Raji (cell line): ENCODE measurements around the gene PDCD2.

Source experiments
- POLR2A ChIP-seq: IDR thresholded peaks from 2 replicates; pipeline ENCODE4 v1.6.1; 2011; ENCODE audit warnings: low read depth, low read length, control low read depth; ENCODE audit not compliant: insufficient read depth

PDCD2 gene

GRCh38 chr6:170584181-170584953 lies at the start of gene PDCD2:
Gene PDCD2, minus strand, starts transcription at chr6:170584637. Its CDS starts 56 bp downstream, at chr6:170584581.
- peak; percentile 91 for TF ChIP-seq POLR2A

- no peak for TF ChIP-seq POLR2A
Observed at GRCh38 chr6:170605574-170606259, 21.3 kb upstream of the PDCD2 start.

GRCh38 chr6:170597278-170597677 lies 12.8 kb upstream of the PDCD2 start:
- no peak for TF ChIP-seq POLR2A

- TF ChIP-seq POLR2A = no peak
Observed at GRCh38 chr6:170596426-170596825, 12.0 kb upstream of the PDCD2 start.

- TF ChIP-seq POLR2A = no peak
Observed at GRCh38 chr6:170590725-170591124, 6.3 kb upstream of the PDCD2 start.

GRCh38 chr6:170584954-170585498 lies 589 bp upstream of the PDCD2 start:
- no peak for TF ChIP-seq POLR2A

- no peak for TF ChIP-seq POLR2A
Observed at GRCh38 chr6:170583756-170584180, 669 bp downstream of the PDCD2 start.

GRCh38 chr6:170578909-170579308 lies 5.5 kb downstream of the PDCD2 start:
- no peak for TF ChIP-seq POLR2A

- TF ChIP-seq POLR2A = no peak
Observed at GRCh38 chr6:170575250-170575649, 9.2 kb downstream of the PDCD2 start.

GRCh38 chr6:170572704-170573466 lies 11.6 kb downstream of the PDCD2 start:
- no peak for TF ChIP-seq POLR2A

GRCh38 chr6:170564936-170565530 lies 19.4 kb downstream of the PDCD2 start:
- no peak for TF ChIP-seq POLR2A

- no peak for TF ChIP-seq POLR2A
Observed at GRCh38 chr6:170561555-170561954, 22.9 kb downstream of the PDCD2 start.

- TF ChIP-seq POLR2A = no peak
Observed at GRCh38 chr6:170555305-170555704, 29.1 kb downstream of the PDCD2 start.

GRCh38 chr6:170554796-170555137 lies 29.7 kb downstream of the PDCD2 start:
- TF ChIP-seq POLR2A = no peak
